ENCODE measurements around the gene PAM.

The PAM gene

DNA sequence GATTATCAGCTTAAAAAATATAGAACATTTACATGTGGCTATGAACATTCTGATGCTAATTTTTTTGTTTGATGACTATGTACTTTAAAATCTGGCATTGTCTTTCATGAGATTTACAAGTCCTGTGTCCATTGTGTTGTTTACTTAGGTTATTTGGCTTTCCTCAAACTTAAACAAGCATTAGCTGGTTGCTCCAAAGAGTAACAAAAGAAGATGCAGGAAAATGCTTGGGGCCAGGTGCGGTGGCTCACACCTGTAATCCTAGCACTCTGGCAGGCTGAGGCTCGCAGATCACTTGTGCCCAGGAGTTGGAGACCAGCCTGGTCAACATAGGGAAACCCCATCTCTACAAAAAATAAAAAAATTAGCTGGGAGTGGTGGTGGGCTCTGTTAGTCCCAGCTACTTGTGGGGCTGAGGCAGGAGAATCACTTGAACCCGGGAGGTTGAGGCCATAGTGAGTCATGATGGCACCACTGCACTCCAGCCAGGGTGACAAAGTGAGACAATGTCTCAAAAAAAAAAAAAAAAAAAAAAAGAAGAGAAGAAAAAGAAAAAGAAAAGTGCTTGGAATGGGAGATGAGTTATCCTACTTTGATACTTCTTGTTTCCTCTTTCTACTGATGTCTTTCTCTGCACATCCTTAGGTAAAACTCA is 39.7 kb downstream of the PAM start:
- no peak overlapping the region for H3K4me3 ChIP-seq (replicated peaks; ENCODE audit: insufficient read depth, low read length)
- H3K27ac ChIP-seq (replicated peaks), result no peak overlapping the region
- TF ChIP-seq SPI1 (IDR thresholded peaks at IDR 0.05; ENCODE audit: borderline replicate concordance, low read depth), result no peak
- no peak for TF ChIP-seq CTCF (IDR thresholded peaks at IDR 0.05; ENCODE audit: insufficient read depth, low read length)
- TF ChIP-seq GABPA (IDR thresholded peaks at IDR 0.05; ENCODE audit: low read depth), result no peak
- no peak for TF ChIP-seq POLR2AphosphoS5 (IDR thresholded peaks at IDR 0.05; ENCODE audit: low read depth)
- TF ChIP-seq, protein P1, sequence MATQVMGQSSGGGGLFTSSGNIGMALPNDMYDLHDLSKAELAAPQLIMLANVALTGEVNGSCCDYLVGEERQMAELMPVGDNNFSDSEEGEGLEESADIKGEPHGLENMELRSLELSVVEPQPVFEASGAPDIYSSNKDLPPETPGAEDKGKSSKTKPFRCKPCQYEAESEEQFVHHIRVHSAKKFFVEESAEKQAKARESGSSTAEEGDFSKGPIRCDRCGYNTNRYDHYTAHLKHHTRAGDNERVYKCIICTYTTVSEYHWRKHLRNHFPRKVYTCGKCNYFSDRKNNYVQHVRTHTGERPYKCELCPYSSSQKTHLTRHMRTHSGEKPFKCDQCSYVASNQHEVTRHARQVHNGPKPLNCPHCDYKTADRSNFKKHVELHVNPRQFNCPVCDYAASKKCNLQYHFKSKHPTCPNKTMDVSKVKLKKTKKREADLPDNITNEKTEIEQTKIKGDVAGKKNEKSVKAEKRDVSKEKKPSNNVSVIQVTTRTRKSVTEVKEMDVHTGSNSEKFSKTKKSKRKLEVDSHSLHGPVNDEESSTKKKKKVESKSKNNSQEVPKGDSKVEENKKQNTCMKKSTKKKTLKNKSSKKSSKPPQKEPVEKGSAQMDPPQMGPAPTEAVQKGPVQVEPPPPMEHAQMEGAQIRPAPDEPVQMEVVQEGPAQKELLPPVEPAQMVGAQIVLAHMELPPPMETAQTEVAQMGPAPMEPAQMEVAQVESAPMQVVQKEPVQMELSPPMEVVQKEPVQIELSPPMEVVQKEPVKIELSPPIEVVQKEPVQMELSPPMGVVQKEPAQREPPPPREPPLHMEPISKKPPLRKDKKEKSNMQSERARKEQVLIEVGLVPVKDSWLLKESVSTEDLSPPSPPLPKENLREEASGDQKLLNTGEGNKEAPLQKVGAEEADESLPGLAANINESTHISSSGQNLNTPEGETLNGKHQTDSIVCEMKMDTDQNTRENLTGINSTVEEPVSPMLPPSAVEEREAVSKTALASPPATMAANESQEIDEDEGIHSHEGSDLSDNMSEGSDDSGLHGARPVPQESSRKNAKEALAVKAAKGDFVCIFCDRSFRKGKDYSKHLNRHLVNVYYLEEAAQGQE (IDR thresholded peaks at IDR 0.05; ENCODE audit: insufficient replicate concordance, low read depth), result no peak
- no peak for DNase-seq (ENCODE audit: low read depth in 1 of 2, low spot score in 1 of 2)
- no peaks in the 10 kb centered on the region for H3K27me3 ChIP-seq (ENCODE audit: insufficient read depth, poor library complexity, severe bottlenecking)

DNA sequence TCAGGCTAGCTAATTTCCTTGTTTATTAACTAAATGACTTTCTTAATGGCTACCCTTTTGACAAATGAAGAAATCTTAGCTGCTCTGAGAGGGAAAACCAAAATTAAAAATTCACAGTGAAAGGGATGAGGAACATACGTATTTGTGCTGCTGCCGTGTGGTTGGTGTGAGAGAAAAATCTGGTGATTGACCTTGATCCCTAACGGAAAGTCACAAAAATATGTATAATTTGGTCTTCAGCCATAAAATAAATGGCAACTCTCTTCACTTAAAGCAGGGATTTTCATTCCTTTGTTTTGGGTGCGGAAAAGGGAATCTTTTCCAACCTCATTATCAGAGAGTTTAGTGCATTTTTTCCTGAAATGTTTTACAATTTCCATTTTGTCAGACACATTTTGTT is 40.4 kb downstream of the PAM start:
- DNase-seq (ENCODE audit: low read depth in 1 of 2, low spot score in 1 of 2), result no peak
- Histone ChIP-seq H3K4me3 (replicated peaks; ENCODE audit: insufficient read depth, low read length) (no peak overlapping the region), H3K27me3 (ENCODE audit: insufficient read depth, poor library complexity, severe bottlenecking) (no peaks in the 10 kb centered on the region), H3K27ac (replicated peaks) (no peak overlapping the region)
- TF ChIP-seq GABPA (IDR thresholded peaks at IDR 0.05; ENCODE audit: low read depth), result no peak
- TF ChIP-seq, protein P1 (IDR thresholded peaks at IDR 0.05; ENCODE audit: insufficient replicate concordance, low read depth), result no peak
- TF ChIP-seq SPI1 (IDR thresholded peaks at IDR 0.05; ENCODE audit: borderline replicate concordance, low read depth), result no peak
- no peak for TF ChIP-seq POLR2AphosphoS5 (IDR thresholded peaks at IDR 0.05; ENCODE audit: low read depth)
- TF ChIP-seq CTCF (IDR thresholded peaks at IDR 0.05; ENCODE audit: insufficient read depth, low read length), result no peak

GRCh38 chr5:102796009-102796408 is 40.9 kb downstream of the PAM start:
- no peaks in the 10 kb centered on the region for H3K27me3 ChIP-seq (ENCODE audit: insufficient read depth, poor library complexity, severe bottlenecking)
- no peak for DNase-seq (ENCODE audit: low read depth in 1 of 2, low spot score in 1 of 2)
- no peak for TF ChIP-seq POLR2AphosphoS5 (IDR thresholded peaks at IDR 0.05; ENCODE audit: low read depth)
- TF ChIP-seq CTCF (IDR thresholded peaks at IDR 0.05; ENCODE audit: insufficient read depth, low read length), result no peak
- TF ChIP-seq, protein P1 (IDR thresholded peaks at IDR 0.05; ENCODE audit: insufficient replicate concordance, low read depth), result no peak
- TF ChIP-seq GABPA (IDR thresholded peaks at IDR 0.05; ENCODE audit: low read depth), result no peak
- TF ChIP-seq SPI1 (IDR thresholded peaks at IDR 0.05; ENCODE audit: borderline replicate concordance, low read depth), result no peak
- no peak overlapping the region for H3K4me3 ChIP-seq (replicated peaks; ENCODE audit: insufficient read depth, low read length)
- H3K27ac ChIP-seq (replicated peaks), result no peak overlapping the region
